Measurements from ENCODE around the gene NTN1.

- TF ChIP-seq FOSL2 (CRISPR knock-in tag; IDR thresholded peaks at IDR 0.05) (no peak), NFE2L2 (IDR thresholded peaks at IDR 0.05; ENCODE audit: low read length) (no peak), MTF1 (CRISPR knock-in tag; IDR thresholded peaks at IDR 0.05) (no peak), KDM5B (CRISPR knock-in tag; IDR thresholded peaks at IDR 0.05; ENCODE audit: borderline replicate concordance) (no peak), CTCF (CRISPR knock-in tag; IDR thresholded peaks at IDR 0.05) (no peak), ZKSCAN5 (CRISPR knock-in tag; IDR thresholded peaks at IDR 0.05) (no peak), ZNF569 (CRISPR knock-in tag; IDR thresholded peaks at IDR 0.05; ENCODE audit: borderline replicate concordance) (no peak), ZNF34 (CRISPR knock-in tag; IDR thresholded peaks at IDR 0.05; ENCODE audit: borderline replicate concordance) (no peak), ZNF446 (CRISPR knock-in tag; IDR thresholded peaks at IDR 0.05) (no peak)
These were observed 216.5 kb downstream of the NTN1 start for GRCh38 chr17:9237661-9238301.

Measured in HepG2 (cell line).